HG03139 (cell line): ENCODE measurements around the gene NOL4.

ENCODE experiments used
- ATAC-seq: cut with Tn5 transposase; IDR thresholded peaks from one replicate; pipeline ENCODE4 v1.9.1; 2021; ENCODE audit not compliant: unreplicated experiment

NOL4 gene

DNA sequence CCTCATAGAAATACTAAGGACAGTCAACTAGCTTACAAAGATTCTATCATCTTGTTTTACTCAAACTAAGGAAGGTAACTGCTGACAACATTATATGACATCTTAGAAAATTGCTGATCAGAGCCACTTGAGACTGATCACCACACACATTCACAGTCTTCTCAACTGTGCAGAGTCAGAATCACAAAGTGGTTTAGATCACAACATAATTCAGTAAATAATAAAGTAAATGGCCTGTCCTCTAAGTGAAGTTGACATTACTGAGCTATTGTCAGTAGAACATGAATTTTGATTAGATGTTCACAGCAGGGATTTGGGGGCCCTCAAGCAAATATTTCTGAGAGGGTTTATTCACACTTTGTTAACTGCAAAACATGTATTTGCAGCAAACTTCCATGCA lies 28.5 kb downstream of the NOL4 start:
- no peak for ATAC-seq

DNA sequence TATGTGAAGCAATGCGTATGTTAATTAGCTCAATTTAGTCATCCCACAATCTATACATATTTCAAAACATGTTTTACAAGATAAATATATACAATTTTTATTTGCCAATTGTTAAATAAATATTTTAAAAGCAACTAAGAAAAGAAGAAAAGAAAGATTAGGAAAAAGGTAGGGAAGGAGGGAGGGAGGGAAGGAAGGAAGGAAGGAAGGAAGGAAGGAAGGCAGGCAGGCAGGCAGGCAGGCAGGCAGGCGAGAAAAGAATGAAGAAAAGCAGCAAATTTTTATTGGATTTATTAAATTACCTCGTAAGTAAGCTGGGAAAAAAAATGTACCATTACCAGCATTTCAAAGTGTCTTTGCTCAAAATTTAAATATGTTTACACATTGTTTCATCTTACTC lies 30.5 kb downstream of the NOL4 start:
- ATAC-seq: no peak

DNA sequence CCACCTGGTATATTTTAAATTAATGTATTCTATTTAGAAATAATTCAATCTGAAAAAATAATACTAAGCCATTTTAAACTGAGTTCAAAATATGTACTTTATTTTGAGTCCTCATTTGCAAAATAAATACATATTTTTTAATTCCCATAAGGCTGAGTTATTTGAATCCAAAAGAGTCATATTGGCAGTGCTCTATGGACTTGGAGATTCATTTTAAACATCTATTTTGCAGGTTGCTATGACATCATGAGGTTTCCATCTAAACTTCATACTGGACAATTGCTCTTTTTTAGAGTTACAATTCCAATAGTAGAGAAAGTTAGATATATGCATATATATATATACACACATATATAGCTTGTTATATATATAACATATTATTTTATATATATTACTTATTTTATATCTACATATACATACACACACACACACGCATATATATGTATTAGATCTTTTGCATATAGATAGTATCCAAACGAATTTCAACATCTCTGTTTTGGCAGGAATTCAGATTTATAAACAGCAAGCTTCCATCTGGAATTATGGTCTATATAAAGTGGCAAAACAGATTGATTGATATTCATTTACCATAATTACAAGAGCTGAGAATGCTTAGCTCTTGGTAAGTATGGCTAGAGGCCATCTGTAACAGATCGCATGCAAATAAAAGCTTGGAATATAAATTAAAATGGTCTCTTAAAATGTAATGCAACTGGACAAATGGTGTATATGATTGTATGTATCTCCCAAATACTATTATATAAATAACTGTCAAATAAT lies 34.9 kb downstream of the NOL4 start:
- no peak for ATAC-seq
